Measurements from ENCODE around the gene NVL. TPM values are rescaled to one million over a fixed set of nuclear protein-coding genes. Genes with fewer than 3 reads are reported as not detected.

NVL gene
- total and polyA plus RNA-seq, 8 donors: 22.4 to 46.5 (median 39.0) TPM

- DNase-seq (no peak), ATAC-seq (peak; percentile 39)
- no peaks in the 10 kb centered on the region for H3K9me3 ChIP-seq
- intact Hi-C loops (cut with DNase I): no loop called here
- peaks cover 6 to 17% of the 10 kb centered on the region in 2 donors for H3K4me1 ChIP-seq
- no peak for TF ChIP-seq CTCF (IDR thresholded peaks at IDR 0.05)
- H3K36me3 ChIP-seq: no peaks in the 10 kb centered on the region
- no peak overlapping the region for H3K27ac ChIP-seq
- H3K4me3 ChIP-seq: no peak overlapping the region
- H3K27me3 ChIP-seq: no peaks in the 10 kb centered on the region
These were observed 110.3 kb downstream of the NVL start for GRCh38 chr1:224219612-224220059.

- Histone ChIP-seq H3K27me3 (no peaks in the 10 kb centered on the region), H3K27ac (no peak overlapping the region), H3K9me3 (no peaks in the 10 kb centered on the region), H3K4me3 (no peak overlapping the region), H3K4me1 (peaks cover 6 to 14% of the 10 kb centered on the region in 2 donors), H3K36me3 (no peaks in the 10 kb centered on the region)
- DNase-seq: no peak
- no peak for TF ChIP-seq CTCF (IDR thresholded peaks at IDR 0.05)
- intact Hi-C loops (cut with DNase I): no loop called here
- ATAC-seq: no peak
These were observed 110.9 kb downstream of the NVL start for GRCh38 chr1:224219011-224219611.

GRCh38 chr1:224217655-224218623 is 112.0 kb downstream of the NVL start:
- no peaks in the 10 kb centered on the region for H3K36me3 ChIP-seq
- no peak for TF ChIP-seq CTCF (IDR thresholded peaks at IDR 0.05)
- H3K27me3 ChIP-seq: no peaks in the 10 kb centered on the region
- no peaks in the 10 kb centered on the region for H3K9me3 ChIP-seq
- ATAC-seq: no peak
- DNase-seq: no peak
- intact Hi-C loops (cut with DNase I): no loop called here
- peaks cover 3 to 15% of the 10 kb centered on the region in 2 donors for H3K4me1 ChIP-seq
- no peak overlapping the region for H3K4me3 ChIP-seq
- H3K27ac ChIP-seq: peak overlapping the region in 1 of 2 donors; percentile 6

GRCh38 chr1:224216382-224216781 is 113.6 kb downstream of the NVL start:
- Histone ChIP-seq H3K9me3 (no peaks in the 10 kb centered on the region), H3K4me3 (no peak overlapping the region), H3K27me3 (no peaks in the 10 kb centered on the region), H3K27ac (no peak overlapping the region), H3K36me3 (no peaks in the 10 kb centered on the region), H3K4me1 (peaks cover 5 to 15% of the 10 kb centered on the region in 2 donors)
- ATAC-seq: no peak
- intact Hi-C loops (cut with DNase I): no loop called here
- TF ChIP-seq CTCF (IDR thresholded peaks at IDR 0.05): no peak
- DNase-seq: no peak

All from left lung (tissue), 10 donors.